NCI-H2171 (cell line): ENCODE results near the gene CEBPB.

Source experiments
- DNase-seq: peaks from one replicate; lab custom pipeline; 2025; lab: John Stamatoyannopoulos, UW

CEBPB gene

DNA sequence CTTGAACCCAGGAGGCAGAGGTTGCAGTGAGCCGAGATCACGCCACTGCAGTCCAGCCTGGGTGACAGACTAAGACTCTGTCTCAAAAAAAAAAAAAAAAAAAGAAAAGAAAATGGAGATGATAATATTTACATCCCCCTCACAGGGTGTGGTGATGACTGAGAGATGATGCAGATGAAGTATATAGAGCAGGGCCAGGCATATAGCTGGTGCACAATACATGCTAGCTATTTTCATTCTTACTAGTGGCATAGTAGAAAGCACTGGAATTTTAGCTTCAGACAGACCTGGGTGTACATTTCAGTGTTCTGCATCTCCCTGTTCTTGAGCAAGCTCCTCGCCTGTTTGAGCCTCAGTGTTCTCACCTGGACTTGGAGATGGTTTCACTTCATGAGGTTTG is 36.9 kb downstream of the CEBPB start:
- DNase-seq, result no peak

DNA sequence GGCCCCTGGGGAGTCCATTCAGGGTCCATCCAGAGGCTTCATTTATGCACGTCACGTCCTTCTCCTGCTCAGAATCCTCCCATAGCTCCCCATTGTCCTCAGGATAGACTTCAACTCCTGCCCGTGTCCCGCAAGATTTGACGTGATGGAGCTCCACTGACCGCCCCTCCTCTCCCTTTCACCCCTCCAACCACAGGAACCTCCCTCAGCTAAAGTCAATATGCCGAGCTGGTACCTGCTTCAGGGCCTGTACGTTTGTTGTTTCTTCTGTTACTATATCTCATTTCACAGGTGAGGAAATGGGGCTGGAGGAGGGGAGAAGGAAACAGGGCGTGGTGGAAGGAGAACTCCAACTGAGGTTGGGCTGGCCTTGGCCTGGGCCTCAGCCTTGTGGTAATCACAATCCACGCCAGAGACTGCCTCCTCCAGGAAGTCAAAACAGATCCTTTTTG is 38.6 kb downstream of the CEBPB start:
- no peak for DNase-seq

DNA sequence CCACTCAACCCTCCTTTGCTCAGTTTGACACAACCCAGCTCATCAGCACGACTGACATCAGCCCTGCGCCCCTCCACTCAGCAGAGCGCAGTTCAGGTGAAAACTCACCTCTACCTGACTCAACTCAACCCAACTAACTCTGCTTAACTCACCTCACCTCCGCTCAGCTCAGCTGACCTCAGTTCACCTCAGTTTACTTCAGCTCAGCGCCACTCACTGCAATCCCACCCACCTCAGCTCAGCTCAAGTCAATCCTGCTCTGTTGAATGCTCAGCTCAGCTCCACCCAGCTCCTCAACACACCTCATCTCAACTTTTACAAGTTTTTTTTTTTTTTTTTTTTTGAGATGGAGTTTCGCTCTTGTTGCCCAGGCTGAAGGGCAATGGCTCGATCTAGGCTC is 39.6 kb downstream of the CEBPB start:
- DNase-seq, result no peak

DNA sequence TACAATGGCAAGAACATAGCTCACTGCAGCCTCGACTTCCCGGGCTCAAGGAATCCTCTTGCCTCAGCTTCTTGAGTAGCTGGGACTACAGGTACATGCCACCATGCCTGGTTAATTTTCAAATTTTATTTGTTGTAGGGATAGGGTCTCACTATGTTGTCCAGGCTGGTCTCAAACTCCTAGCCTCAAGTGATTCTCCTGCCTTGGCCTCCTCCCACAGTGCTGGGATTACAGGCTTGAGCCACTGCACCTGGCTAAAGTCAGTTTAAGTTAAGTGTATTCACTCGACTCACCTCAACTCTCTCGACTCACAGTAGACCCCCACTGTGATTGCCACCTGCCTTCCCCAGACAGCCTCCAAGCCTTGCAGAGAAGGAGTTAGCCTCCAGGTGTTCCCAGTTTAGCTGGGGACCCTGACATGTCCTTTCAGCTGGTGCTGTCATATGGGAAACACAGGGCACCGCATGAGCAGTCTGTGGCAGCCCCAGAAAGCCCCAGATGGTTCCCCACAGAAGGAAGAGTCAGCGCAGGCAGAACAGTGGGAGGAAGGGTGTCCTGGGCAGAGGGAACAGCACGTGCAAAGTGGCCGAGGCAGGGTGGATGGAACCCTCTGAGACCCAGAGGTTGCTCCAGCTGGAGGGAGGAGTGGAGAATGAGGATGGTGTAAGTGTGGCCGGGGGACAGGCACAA is 40.4 kb downstream of the CEBPB start:
- DNase-seq, result no peak

DNA sequence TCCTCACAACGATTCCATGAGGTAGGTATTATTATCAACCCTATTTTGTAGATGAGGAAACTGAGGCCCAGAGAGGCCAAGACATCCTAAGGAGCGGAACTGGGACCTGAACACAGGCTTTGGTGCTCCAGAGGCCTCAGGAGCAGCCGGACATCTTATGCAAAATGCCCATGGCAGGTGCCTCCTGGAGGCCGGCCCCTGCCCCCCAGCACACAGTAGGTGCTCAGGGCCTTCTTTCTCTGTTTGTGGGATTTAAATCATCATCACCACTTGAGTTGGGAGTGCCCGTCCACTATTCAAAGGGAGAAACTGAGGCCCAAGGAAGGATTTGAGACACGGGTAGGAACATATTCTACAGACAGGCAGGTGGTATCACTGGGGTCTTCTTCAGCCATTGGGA is 41.2 kb downstream of the CEBPB start:
- no peak for DNase-seq

DNA sequence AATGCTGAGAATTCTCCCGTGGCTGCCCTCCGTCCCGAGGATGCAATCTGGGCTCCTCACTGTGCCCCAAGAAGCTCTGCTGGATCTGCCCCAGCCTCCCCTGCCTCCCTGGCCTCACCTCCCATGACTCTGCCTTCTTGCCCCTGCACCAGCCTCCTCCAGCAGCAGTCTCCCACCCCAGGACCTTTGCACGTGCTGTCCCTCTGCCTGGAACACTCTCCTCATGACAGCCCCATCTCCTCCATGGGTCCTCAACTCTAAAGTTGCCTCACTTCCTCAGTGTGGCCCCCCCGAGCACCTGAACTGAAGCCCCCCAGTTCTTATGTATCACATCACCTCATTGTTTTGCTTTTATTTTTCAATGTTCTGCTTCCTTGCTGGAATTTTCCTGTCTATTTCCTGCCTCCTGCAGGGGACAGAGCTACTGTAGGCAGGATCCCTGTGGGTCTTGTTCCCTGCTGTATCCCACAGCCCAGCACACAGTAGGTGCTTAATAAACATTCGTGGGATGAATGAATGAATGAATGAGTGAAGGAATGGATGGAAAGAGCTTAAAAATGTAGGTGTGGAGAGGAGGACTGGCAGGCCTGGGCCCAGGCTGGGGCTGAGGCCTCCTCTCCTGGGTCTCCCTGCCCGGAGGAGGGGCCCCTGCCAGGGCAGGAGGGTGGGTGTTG is 42.2 kb downstream of the CEBPB start:
- no peak for DNase-seq

DNA sequence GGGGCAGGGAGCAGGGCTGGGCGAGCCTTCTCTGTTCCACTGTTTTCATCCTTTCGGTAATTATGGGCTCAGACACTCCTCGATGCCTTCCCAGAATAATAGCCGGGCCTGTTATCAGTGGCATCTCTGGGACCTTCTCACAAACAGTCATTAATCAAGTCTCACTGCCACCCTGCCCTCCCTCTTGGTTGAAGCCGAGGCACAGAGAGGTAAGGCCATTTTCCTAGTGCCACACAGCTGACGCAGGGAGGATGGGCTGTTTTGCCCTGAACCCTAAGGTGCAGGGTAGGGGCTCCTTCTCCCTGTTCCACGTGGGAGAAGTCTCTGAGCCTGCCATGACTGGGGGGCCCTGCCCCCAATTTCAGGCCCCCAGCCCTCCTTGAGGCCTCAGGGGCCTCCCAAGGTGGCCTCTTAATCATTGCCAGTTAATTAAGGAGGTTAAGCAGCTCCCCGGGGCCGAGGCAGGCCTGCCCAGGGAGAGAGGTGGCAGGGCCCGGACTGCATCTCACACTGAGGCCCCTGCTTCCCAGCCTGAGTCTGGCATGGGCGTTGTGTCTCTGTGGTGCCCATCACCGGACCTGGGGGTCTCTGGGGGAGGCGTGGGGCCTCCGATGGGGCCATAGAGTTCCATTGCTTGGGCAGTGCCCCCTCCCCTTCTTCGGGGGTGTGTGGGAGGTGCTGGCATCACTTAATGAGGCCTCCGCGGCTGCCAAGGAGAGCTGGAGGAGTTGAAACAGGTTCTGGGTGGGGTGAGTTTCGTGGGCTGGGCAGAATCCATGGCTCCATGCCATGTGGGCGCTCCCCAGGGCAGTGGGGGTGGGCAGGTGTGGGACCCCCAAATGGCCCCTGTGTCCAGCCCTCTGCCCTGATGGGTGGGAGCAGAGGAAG is 42.9 kb downstream of the CEBPB start:
- DNase-seq, result no peak

DNA sequence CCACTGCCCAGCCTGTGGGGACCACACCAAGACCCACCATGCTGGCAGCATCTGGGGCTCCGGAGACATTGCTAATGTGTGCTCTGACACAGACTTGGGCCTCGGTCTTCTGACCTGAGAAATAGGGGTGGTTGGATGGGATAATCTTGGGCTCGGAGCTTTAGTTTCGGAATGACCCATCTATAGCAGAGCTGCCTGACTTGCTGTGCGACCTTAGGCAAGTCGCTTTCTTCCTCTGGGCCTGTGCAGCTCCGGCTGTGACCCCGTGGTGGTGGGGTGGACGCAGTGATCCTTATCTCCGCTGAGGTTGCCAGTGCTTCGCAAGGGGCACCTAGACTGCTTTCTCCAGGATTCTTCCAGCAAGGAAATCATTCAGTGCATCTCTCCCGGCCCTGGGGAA is 43.7 kb downstream of the CEBPB start:
- DNase-seq, result no peak

DNA sequence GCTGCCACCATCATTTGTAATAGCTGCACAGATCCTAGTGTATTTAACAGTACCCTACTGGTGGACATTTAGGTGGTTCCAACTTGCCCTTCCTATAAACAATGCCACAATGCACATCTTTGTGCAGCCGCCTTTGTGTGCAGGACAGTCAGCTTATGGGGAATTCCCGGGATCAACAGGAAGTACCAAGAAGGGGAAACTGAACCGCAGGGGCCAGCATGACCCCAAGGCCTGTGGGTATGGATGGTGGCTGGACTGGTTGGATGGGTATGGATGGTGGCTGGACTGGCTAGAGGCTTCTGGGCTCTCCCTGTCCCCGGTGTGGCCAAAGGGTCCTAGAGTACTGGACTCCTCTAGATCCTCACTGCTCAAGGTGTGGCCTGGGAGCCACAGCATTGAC is 46.7 kb downstream of the CEBPB start:
- DNase-seq, result no peak

DNA sequence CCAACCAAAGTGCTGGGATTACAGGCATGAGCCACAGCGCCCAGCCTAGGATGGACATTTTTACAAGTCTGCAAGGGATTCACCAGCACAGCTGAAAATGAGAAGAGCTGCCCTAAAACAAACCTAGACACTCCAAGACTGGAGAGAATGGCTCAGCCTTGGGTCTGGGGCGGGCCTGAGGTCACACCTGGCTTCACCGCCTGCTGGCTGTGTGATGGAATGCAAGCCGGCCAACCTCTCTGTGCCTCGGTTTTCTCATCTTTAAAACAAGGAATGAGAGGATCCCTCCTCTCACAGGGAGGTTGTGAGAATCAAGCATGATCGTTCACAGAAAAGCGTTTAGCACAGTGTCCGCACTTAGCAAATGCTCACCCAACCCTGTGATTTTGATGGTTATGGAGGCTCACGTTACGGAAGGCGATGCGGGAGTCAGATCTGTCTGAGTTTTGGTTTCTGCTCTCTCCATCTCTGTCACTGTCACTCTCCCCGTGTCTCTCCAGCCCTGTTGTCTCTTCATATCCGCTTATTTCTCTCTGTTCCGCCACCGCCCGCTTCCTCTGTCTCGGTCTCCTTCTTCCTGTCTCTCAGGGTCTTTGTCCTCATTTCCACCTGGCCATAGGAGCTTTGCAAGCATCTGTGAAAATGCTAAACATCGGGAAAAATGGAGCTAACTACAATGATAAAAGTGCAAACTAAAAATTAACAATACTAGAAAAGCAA is 47.6 kb downstream of the CEBPB start:
- DNase-seq, result no peak

DNA sequence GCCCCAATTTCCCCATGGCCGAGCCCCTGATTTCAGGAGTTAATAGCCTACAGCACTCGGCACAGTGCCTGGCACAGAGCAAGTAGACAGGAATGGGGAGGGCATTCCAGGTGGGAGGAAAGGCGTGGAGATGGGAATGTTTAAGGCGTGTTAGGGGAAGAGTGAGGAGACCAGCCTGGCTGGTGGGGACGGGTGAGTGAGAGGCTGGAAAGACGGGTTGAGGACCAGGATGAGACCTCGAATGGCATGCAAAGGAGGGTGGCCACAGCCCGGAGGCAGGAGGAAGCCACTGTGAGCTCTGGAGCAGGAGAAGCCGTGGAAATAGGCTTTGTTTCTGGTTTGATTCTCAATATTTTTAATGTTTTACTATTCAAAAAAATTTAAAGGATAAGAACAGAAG is 49.5 kb downstream of the CEBPB start:
- DNase-seq, result no peak

DNA sequence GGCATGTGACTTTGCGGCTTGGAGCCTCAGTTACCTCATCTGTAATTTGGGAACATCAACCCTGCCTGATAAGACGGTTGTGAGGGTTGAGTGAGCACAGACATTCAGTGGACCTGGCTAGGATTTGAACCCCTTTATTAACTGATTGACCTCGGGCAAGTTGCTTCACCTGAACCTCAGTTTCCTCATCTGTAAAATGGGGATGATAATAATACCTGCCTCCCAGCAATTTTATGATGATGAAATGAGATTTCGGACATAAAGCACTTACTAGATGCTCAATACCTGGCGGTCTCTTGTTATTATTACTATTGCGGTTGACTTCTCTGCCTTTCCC is 51.5 kb downstream of the CEBPB start:
- DNase-seq, result no peak
